Pancreas (tissue), 10 donors: ENCODE results near the gene ANXA4. TPM values are rescaled to one million over a fixed set of nuclear protein-coding genes. Genes with fewer than 3 reads are reported as not detected.
A peak's percentile ranks its signal among the peaks of the same experiment; 100 is the strongest.

Experiments
- ATAC-seq, 4 donors: fragments of 200-7000 bp; cut with Tn5 transposase; one replicate each; pipeline versions ENCODE4 v1.8.0 to v1.9.1; 2020; ENCODE audit warnings: mild to moderate bottlenecking in 4 of 4, moderate library complexity in 4 of 4
- DNase-seq, 6 donors: peaks; one replicate each; pipeline ENCODE4 v3.0.0-alpha.2; 2020
- FAIRE-seq: peaks from 2 replicates; lab custom pipeline; 2012; peaks lifted over from hg19 to GRCh38; lab: Jason Lieb, UNC
- H3K27ac ChIP-seq, 4 donors: fragments of 200-600 bp; sonication (generic); 1 replicate in 3 of 4; 2 replicates in 1 of 4; pipeline versions ENCODE4 v1.5.0 to v1.8.0; 2020
- H3K27me3 ChIP-seq, 4 donors: fragments of 200-600 bp; one replicate each; pipeline ENCODE4 v1.8.0; 2021
- H3K36me3 ChIP-seq, 3 donors: fragments of 200-600 bp; sonication (generic) in 1 of 3; one replicate each; pipeline versions ENCODE4 v1.5.0 to v1.8.0; 2020 to 2021
- H3K4me1 ChIP-seq, 3 donors: fragments of 200-600 bp; one replicate each; pipeline ENCODE4 v1.8.0; 2021
- H3K4me3 ChIP-seq, 4 donors: fragments of 200-600 bp; sonication (generic) in 2 of 4; one replicate each; pipeline versions ENCODE4 v1.5.0 to v1.8.0; 2020 to 2021
- H3K9me3 ChIP-seq, 4 donors: fragments of 200-600 bp; one replicate each; pipeline ENCODE4 v1.8.0; 2021
- WGBS, 2 donors: extraction: QIAGEN DNeasy Blood & Tissue Kit; methylation state at CpG; one replicate each; pipeline ENCODE4 v1.1.7; 2013; 5-methylcytosine and 5-hydroxymethylcytosine counted together
- intact Hi-C, 3 donors: fragments of 100-400 bp; cut with DNase I; formaldehyde crosslinking; loops; one replicate each; pipeline versions ENCODE4 v1.11.1 to v1.14.2; 2022
- polyA plus RNA-seq, 2 donors: library from polyadenylated mRNA; stranded (reverse); fragments of 200-250 nt; gene quantifications; one replicate each; pipeline ENCODE4 v1.2.3, GENCODE V29; 2013
- total RNA-seq, 6 donors: library from RNA; stranded (reverse); fragmentation: NEBNext Ultra II Directional in 4 of 6; extraction: Animal tissue kit (Norgen Biotek cat#: 25700) in 4 of 6; gene quantifications; one replicate each; pipeline versions ENCODE4 v1.2.1 to v1.2.4, GENCODE V29; 2021 to 2023
- TF ChIP-seq, protein P1 (sequence below), 4 donors: fragments of 200-600 bp; sonication (generic) in 3 of 4; IDR thresholded peaks; one replicate each; pipeline versions ENCODE4 v1.5.0 to v1.8.0; 2021; ENCODE audit warnings: antibody characterized with exemption in 4 of 4
- donor health status: healthy with polysubstance abuse.
- donor health status: DM: no; HTN: no; CAD: no; lungs with moderate emphysema.
- donor health status: DM: no; HTN: no; CAD: no.
- donor health status: control.
- donor health status: control.
- donor health status: Bipolar disorder and iron deficiency.
- donor health status: DM: yes; HTN: yes; CAD: no.
- donor health status: DM: no; HTN: no; CAD: no.
- donor health status: DM: no; HTN: no; CAD: no.
- donor health status: DM: yes; HTN: yes; CAD: no.

The ANXA4 gene
- total and polyA plus RNA-seq, 8 donors, result 215 to 762 (median 463) TPM

DNA sequence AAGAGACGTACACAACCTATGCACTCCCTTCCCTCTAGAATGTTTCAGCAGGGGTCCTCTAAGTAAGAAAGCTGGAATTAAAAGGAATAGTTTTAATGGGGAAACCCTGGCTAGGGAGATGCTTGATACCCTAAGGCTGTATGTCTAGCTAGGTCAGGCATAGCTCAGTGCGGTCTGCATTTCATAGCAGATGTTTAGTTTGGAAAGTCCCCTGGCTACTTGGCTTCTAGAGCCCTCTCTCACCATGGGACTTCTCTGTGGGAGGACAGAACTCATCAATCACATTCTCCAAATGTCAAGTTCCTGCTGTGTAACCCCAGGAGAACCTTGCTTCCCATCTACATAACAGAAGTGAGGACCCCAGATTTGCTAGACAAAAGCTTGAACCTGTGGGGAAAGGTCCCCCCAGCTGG, 24.1 kb upstream of the ANXA4 start:
- Histone ChIP-seq H3K4me1 (no peaks in the 10 kb centered on the region), H3K27ac (no peak overlapping the region), H3K36me3 (no peaks in the 10 kb centered on the region), H3K27me3 (no peaks in the 10 kb centered on the region), H3K4me3 (no peak overlapping the region), H3K9me3 (no peaks in the 10 kb centered on the region)
- WGBS, 2 donors, result 74 to 75% methylated on average over 2 of the region's 2 CpGs
- TF ChIP-seq, protein P1, sequence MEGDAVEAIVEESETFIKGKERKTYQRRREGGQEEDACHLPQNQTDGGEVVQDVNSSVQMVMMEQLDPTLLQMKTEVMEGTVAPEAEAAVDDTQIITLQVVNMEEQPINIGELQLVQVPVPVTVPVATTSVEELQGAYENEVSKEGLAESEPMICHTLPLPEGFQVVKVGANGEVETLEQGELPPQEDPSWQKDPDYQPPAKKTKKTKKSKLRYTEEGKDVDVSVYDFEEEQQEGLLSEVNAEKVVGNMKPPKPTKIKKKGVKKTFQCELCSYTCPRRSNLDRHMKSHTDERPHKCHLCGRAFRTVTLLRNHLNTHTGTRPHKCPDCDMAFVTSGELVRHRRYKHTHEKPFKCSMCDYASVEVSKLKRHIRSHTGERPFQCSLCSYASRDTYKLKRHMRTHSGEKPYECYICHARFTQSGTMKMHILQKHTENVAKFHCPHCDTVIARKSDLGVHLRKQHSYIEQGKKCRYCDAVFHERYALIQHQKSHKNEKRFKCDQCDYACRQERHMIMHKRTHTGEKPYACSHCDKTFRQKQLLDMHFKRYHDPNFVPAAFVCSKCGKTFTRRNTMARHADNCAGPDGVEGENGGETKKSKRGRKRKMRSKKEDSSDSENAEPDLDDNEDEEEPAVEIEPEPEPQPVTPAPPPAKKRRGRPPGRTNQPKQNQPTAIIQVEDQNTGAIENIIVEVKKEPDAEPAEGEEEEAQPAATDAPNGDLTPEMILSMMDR (IDR thresholded peaks at IDR 0.05), result no peak
- FAIRE-seq (no peak), ATAC-seq (peak in 1 of 4 donors; percentile 36), DNase-seq (no peak)
- intact Hi-C loops, result loop anchor here in 2 of 3 donors (10.0 kb wide), 2 partner anchors 153 to 163 kb away; no protein-coding TSS in a partner anchor

DNA sequence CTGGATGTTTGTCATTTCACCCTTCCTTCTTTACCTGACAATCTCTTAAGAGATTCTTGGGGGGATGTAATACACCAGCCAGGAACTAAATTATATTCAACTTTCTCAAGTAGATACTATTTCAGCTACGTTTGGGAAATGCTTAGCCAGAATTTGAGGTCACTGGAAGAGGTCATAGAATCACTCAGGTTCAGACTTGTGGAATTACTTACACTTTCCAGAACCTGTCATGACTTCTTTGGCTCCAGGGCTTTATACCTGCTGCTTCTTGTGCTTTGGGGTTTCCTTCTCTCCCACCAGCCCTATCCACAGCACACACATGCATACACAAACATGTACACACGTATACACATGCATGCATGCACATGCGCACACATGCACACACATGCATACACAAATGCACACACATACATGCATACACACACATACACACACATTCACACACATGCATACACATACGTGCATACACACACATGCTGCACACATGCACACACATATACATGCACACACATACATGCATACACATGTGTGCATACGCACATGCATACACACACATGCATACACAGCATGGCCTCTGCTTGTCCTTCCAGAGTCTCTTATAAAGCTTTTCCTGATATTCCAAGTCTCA, 23.5 kb upstream of the ANXA4 start:
- 72 to 78% methylated on average over 5 of the region's 5 CpGs for WGBS, 2 donors

DNA sequence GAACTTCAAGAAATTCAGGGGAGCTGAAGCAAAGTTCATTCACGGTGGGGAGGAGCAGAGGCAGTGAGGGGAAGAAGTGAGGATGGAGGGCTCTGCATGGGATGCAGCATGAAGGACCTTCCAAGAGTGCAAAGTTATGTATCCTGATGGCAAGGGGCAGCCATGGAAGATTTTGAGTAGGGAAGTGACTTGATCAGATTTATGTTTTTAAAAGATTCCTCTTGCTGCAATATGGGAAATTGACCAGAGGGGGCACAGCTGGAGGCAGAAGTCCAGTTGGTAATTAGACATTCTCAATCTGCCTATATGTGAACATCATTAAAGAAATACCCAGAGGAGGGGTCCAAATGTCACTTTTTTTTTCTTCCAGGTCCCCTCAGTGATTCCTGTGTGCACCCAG, 21.5 kb upstream of the ANXA4 start:
- FAIRE-seq (no peak), ATAC-seq (no peak), DNase-seq (no peak)
- no peaks in the 10 kb centered on the region for H3K27me3 ChIP-seq
- H3K4me3 ChIP-seq, result no peak overlapping the region
- WGBS, 2 donors, result 75 to 92% methylated on average over 1 of the region's 1 CpG
- H3K36me3 ChIP-seq, result no peaks in the 10 kb centered on the region
- no peaks in the 10 kb centered on the region for H3K9me3 ChIP-seq
- TF ChIP-seq, protein P1 (IDR thresholded peaks at IDR 0.05), result peak in 1 of 4 donors; percentile 11
- intact Hi-C loops, result loop anchor here in 2 of 3 donors (5.0 to 10.0 kb wide), 2 partner anchors 94 to 97 kb away; no protein-coding TSS in a partner anchor
- peaks cover 0 to 4% (median 0%) of the 10 kb centered on the region in 3 donors for H3K4me1 ChIP-seq
- H3K27ac ChIP-seq, result no peak overlapping the region

More for the DNA sequence above, 23.5 kb upstream of the ANXA4 start:
- Histone ChIP-seq H3K9me3 (no peaks in the 10 kb centered on the region), H3K4me1 (no peaks in the 10 kb centered on the region), H3K27me3 (no peaks in the 10 kb centered on the region), H3K36me3 (no peaks in the 10 kb centered on the region), H3K4me3 (no peak overlapping the region), H3K27ac (no peak overlapping the region)
- ATAC-seq (no peak), FAIRE-seq (no peak), DNase-seq (no peak)
- TF ChIP-seq, protein P1 (IDR thresholded peaks at IDR 0.05), result no peak
- intact Hi-C loops, result loop anchor here in 2 of 3 donors (10.0 kb wide), 2 partner anchors 154 to 164 kb away; no protein-coding TSS in a partner anchor

DNA sequence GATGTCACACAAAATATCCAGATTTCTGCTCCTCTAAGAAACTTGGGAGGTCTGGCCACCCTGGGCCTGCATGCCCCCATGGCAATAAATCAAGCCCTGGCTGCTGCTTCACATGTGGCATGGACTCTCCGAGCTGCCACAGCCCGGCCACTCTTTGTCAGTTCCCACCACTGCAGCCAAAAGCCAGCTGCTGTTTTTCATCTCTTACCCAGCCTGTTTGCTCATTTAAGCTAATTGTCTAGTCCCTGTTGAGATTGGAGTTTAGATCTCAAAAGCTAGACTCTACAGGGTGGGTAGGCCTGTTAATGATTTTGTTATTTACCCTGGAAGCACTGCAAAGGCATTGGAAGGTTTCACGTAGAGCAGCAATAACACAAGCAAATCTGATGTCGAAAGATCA, 20.9 kb upstream of the ANXA4 start:
- Histone ChIP-seq H3K4me1 (peaks cover 0 to 4% (median 0%) of the 10 kb centered on the region in 3 donors), H3K36me3 (no peaks in the 10 kb centered on the region), H3K27ac (no peak overlapping the region), H3K4me3 (no peak overlapping the region), H3K9me3 (no peaks in the 10 kb centered on the region), H3K27me3 (no peaks in the 10 kb centered on the region)
- WGBS, 2 donors, result 42 to 47% methylated on average over 4 of the region's 4 CpGs
- intact Hi-C loops, result loop anchor here in 2 of 3 donors (5.0 to 10.0 kb wide), 2 partner anchors 94 to 96 kb away; no protein-coding TSS in a partner anchor
- DNase-seq (no peak), FAIRE-seq (no peak), ATAC-seq (no peak)
- TF ChIP-seq, protein P1 (IDR thresholded peaks at IDR 0.05), result no peak

DNA sequence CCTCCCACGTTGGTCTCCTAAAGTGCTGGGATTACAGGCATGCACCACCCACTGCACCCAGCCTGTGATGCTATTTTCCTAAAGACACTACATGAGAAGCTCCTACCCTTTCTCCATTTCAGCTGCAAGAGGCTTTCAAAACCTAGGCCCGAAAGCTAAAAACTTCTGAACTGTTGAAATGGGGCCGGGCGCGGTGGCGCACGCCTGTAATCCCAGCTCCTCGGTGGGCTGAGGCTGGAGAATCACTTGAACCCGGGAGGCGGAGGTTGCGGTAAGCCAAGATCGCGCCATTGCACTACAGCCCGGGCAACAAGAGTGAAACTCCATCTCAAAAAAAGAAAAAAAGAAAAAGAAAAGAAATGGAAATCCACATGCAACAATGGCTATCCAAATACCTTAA, 18.1 kb upstream of the ANXA4 start:
- FAIRE-seq, result no peak
- Histone ChIP-seq H3K9me3 (no peaks in the 10 kb centered on the region), H3K27me3 (no peaks in the 10 kb centered on the region), H3K27ac (no peak overlapping the region), H3K4me3 (no peak overlapping the region), H3K4me1 (peaks cover 0 to 4% (median 0%) of the 10 kb centered on the region in 3 donors), H3K36me3 (no peaks in the 10 kb centered on the region)
- TF ChIP-seq, protein P1 (IDR thresholded peaks at IDR 0.05), result no peak
- intact Hi-C loops, result loop anchor here in 2 of 3 donors (5.0 to 10.0 kb wide), 2 partner anchors 91 to 94 kb away; no protein-coding TSS in a partner anchor
- WGBS, 2 donors, result 81 to 86% methylated on average over 14 of the region's 14 CpGs
- no peak for DNase-seq
- ATAC-seq, result no peak
